GM20431 (cell line): Measurements from ENCODE around the gene FXYD1.

Experiments
- in situ Hi-C: fragments of 300-500 bp; cut with MseI, MboI; formaldehyde crosslinking; loops from one replicate; pipeline ENCODE4 v1.15.0; 2020; ENCODE audit warnings: low sequenced_read_pairs; ENCODE audit not compliant: unreplicated experiment

The FXYD1 gene

GRCh38 chr19:35177377-35178274, 39.0 kb downstream of the FXYD1 start:
- in situ Hi-C loops: no loop called here

- in situ Hi-C loops: no loop called here
These were observed 40.1 kb downstream of the FXYD1 start for GRCh38 chr19:35178701-35179100.

- in situ Hi-C loops: no loop called here
These were observed 41.2 kb downstream of the FXYD1 start for GRCh38 chr19:35179830-35180229.

- in situ Hi-C loops: no loop called here
These were observed 42.8 kb downstream of the FXYD1 start for GRCh38 chr19:35181387-35181786.

- in situ Hi-C loops: no loop called here
These were observed 45.6 kb downstream of the FXYD1 start for GRCh38 chr19:35184267-35184666.

GRCh38 chr19:35184884-35185283, 46.3 kb downstream of the FXYD1 start:
- in situ Hi-C loops: no loop called here
